ENCODE data around the gene ADAMTS9.
"Not testable (repeated sequence)": the region's sequence is repeated elsewhere in the genome, so short reads cannot be mapped to it uniquely, and the experiment has no call there.

ADAMTS9 gene

DNA sequence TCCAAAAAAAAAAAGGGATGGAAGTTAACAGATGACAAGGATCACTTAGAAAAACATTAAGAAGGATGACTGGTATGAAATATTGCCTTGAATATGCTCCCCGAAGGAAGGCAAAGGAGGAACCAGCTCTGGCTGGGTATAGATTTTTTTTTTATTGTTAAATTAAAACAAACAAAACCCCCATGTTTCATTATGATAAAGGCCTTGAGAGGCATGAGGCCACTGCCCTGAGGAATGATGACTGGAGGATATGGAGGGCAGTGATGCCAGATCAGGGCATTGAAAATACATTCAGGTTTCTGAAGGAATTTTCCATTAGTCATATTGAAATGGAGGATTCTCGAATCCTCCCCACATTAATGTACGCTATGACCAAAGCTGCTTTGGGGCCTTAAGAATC lies 120.9 kb downstream of the ADAMTS9 start:
- no peak for DNase-seq

DNA sequence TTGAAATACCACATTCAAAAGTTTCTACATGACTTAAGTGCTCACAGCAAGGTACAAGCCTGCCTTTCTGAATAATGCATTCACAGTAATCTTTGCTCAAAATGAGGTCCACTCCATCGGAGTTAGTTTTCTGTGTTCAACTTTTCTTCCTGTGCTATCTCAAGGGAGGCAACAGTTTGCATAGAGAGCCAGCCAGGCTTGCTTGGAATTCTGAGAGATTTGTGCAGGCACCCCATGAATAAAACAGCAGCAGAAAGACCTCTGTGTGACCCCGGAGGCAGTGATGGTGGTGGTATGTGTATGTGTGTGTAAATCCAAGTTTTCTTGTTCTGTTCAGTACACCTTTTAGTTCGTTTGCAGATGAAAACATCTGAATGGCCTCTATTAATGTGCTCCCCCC lies 124.0 kb downstream of the ADAMTS9 start:
- DNase-seq = no peak

GRCh38 chr3:64561868-64562267 lies 125.9 kb downstream of the ADAMTS9 start:
- no peak for DNase-seq

- DNase-seq = no peak
Measured at GRCh38 chr3:64561325-64561843, 126.4 kb downstream of the ADAMTS9 start.

DNA sequence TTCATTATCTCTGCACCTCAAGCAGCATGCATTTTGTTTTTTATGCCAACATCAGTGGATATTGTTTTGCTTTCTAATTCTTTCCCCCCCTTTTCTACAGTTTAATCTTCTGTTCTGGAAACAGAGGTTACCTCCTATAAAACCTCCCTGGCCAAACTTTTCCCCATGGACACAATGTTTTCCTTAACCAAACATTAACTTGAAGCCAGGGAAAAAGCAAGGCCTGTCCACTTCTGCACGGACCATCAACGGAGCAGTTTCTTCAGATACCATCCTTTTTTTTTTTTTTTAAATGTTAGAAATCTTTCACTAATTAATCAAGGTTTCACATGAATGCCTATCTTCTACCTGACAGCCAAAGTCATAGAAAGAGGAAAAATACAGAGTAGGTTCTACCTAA lies 127.0 kb downstream of the ADAMTS9 start:
- no peak for DNase-seq

GRCh38 chr3:64559588-64559987 lies 128.2 kb downstream of the ADAMTS9 start:
- DNase-seq = no peak

GRCh38 chr3:64556046-64556445 lies 131.8 kb downstream of the ADAMTS9 start:
- no peak for DNase-seq

GRCh38 chr3:64555351-64555750 lies 132.4 kb downstream of the ADAMTS9 start:
- no peak for DNase-seq

DNA sequence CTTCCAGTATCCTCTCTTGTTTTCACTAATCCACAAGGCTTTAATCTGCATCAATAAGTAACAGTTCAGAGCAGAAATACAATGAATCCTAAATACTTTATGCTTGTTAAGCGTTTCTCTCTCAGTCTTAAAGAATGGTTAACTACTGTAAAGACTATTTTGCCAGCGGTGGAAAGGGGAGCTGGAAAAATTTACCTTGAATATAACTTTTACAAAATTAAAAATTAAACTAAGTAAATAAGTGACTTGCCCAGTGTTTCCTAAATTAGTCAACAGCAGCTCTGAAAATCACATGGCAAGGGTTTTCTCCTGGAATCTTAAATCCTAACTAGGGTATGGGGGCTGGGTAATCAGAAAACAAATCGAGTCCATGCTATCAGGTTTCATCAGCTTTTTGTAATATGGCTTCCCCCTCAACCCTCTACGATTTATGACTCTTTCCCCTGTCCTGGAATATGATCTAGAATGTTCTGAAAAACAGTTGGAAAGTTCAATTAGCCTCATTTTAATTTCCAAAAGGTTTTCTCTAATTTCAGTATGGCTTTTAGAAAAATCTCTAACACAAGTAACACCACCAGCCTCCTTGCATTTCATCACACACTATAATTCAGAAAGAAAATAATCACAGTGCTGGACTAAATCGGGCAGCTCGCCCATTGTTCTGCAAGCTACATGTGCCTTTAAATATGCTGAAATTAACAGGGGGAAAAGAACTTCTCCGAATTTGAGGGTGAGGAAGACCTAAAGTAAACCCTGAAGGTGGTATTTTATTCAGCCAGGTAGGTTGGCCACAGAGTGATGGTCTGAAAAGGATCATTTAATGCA lies 133.5 kb downstream of the ADAMTS9 start:
- DNase-seq = no peak

DNA sequence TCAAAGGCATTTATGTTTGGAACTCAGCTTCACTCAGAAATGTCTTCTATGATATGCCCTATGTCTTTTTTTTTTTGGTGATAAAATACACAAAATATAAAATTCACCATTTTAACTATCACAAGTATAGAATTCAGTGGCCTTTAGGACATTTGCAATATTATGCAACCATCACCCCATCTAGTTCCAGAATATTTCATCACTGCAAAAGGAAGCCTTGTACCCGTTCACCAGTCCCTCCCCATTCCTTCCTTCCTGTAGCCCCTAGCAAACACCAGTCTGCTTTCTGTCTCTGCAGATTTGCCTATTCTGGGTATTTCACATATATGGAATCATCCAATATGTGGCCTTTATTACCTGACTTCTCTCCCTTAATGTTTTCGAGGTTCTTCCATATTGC lies 134.8 kb downstream of the ADAMTS9 start:
- DNase-seq = no peak

DNA sequence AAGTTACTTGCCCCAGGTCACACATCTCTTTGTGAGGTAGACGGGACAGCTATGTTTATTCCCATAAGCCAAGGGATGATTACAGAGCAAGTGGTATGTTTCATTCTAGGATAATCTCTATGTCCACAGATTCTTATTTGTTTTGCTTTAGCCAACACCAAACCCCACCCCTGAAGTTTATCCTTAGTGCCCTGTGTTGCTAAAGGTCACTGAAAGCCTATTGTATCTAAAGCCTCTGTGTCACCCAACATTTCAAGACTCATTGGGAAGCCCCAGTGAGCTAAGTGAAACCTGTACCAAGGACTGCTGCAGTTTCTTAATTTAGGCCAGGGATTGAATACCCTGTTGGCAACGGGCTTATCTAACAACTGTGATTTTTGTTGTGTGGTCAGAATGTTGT lies 135.6 kb downstream of the ADAMTS9 start:
- DNase-seq = no peak

DNA sequence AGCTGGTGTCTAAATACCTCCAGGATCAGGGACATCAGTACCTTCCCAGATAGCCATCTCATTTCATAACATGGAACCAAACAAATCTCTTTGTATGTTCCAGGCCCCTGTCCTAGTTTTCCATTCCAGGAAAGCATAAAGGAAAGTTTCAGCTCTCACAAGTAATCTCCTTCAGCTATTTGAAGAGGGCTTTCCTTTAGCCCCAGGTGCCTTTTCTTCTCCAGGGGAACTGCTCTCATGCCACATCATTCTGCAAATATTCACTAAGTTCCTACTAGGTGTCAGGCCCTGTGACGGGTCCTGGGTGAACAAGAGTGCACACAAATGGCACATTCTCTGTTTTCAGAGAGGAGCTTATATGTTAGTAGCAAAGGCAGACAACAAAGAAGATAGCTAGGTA lies 136.1 kb downstream of the ADAMTS9 start:
- DNase-seq = no peak

DNA sequence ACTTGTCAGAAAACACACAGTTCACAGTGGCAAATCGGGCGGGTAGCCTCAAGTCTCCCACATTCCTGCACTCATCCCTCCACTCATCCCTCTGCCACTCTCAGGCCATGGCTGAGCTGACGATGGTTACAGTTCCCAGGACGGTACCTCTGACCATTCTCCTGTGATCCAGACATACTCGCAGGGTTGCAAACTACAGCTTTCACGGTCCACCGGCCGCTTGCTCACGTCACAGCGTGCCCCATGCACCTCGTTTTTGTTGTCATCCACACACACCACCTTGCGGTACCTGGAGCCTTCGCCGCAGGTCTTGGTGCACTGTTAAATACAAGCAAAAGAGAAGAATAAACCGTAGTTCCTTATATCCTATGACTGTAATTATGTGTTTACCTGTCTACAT lies 137.1 kb downstream of the ADAMTS9 start:
- no peak for DNase-seq

- no peak for DNase-seq
Measured at GRCh38 chr3:64549869-64550268, 137.9 kb downstream of the ADAMTS9 start.

- DNase-seq = no peak
Measured at GRCh38 chr3:64548200-64548889, 139.5 kb downstream of the ADAMTS9 start.

GRCh38 chr3:64546856-64547255 lies 140.9 kb downstream of the ADAMTS9 start:
- no peak for DNase-seq

DNA sequence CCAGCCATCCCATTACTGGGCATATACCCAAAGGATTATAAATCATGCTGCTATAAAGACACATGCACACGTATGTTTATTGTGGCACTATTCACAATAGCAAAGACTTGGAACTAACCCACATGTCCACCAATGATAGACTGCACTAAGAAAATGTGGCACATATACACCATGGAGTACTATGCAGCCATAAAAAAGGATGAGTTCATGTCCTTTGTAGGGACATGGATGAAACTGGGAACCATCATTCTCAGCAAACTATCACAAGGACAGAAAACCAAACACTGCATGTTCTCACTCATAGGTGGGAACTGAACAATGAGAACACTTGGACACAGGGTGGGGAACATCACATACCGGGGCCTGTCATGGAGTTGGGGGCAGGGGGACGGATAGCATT lies 142.6 kb downstream of the ADAMTS9 start:
- not testable (repeated sequence) for DNase-seq

- DNase-seq = no peak
Measured at GRCh38 chr3:64541803-64542202, 146.0 kb downstream of the ADAMTS9 start.

DNA sequence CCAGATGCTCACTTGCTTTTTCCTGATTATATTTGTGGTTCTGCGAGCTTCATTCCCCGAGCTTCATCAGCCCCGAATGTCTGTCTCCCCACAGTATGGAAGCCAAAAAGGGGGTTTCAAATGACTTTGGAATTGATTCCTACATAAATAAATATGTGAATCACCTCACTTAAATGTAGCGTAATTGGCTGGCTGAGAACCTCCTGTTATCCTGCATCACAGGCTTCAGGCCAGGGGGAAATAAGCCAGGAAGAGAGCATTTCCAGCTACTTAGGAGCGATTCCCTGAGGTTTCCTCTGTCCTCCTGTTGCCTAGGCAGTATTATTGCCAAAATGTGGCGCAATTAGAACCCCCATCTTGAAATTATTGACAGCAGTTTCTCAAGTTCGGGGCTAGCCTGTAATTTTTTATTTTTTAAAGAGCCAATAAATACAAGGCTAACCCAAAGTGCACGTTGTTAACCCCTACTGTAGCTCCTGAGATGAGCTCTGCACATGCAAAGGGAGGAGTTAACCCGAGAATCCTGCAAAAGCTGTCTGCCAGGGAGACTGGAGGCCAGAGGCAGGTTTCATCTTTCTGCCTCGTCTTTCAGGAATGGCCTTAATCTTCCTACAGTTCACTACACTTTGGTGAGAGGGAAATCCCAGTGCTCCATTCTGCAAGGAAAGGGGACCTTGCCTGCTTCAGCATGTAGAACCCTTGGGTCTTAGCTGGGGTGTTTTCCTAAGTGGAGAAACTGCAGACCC lies 148.2 kb downstream of the ADAMTS9 start:
- DNase-seq = no peak

DNA sequence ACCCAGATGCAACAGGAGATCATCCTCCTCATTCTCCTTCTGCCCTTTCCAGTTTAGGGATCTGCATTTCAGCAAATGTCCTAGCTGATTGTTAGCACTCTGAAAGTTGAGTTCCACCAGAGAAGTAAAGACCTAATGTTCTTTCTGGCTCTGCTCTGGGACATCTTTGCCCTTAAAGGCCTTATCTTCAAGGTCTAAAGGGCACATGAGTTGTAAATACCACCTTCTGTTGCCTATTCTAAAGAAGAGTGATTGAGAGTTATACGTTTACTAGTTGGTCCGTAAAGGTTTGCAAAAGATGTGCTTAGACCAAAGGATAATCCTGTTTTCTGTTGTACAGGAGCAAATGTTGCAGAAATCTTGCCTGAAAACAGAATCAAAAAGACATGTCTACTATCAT lies 151.6 kb downstream of the ADAMTS9 start:
- no peak for DNase-seq

DNA sequence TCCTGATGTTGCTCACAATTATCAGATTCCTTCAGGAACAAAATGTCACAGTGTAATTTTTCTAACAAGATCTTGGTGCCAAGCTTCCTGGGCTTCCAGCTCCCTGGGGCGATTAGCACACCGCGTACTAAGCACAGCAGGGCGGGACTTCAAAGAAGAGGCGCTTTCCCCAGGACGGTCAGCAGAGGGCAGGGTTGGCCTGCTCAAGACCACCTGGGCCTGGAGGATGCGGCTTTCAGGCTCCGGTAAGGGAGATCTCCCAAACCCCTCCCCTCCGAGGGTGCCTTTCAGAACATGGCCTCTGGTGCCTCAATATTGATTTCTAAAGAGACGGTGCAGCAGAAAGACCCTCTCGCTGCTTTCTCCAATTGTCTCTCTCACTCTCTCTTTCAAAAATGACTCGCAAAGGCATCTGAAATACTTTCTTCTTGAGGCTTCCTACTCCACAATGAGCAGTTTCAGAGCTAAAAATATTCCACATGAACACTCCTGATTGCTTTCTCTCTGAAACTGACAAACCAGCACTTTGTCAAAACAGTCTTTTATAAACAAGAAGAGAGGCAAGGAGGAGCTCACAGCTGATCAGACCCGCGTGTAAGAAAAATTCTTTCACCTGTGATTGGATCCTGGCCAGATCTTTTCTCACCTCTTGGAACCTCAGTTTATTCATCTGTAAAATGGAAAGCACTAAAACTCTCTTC lies 154.0 kb downstream of the ADAMTS9 start:
- DNase-seq = peak; percentile 4 to 7

DNA sequence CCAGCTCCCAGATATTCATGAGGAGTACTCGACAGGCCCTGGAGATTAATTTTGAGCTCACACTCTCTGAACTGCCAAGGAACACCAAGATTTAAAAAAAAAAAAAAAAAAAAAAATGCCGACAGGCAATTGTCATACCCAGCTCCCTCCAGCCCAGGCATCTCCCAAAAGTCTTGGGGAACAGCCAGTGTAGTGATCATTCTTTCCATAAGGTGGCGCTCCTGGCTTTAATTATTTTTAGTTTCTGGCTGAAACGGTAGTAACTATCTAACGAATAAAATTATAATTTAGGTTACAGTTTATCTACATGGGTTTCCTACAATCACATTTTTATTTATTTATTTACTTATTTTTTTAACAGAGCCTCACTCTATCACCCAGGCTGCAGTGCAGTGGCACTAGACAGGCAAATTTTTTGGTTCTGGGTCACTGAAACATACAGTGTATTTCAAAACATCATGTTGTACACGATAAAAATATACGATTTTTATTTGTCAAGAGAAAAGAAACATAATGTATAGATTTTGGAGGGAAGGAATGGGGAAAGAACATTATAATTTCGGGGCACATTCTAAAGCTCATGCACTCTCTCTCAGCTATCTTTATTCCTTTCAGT lies 157.3 kb downstream of the ADAMTS9 start:
- DNase-seq = no peak
